Endothelial cell (in vitro differentiated cells): ENCODE measurements around the gene SORD. TPM values are rescaled to one million over a fixed set of nuclear protein-coding genes. Genes with fewer than 3 reads are reported as not detected.
A peak's percentile ranks its signal among the peaks of the same experiment; 100 is the strongest.

Source experiments
- DNase-seq: peaks from one replicate; pipeline ENCODE4 v3.0.0; 2021; ENCODE audit warnings: low spot score
- H3K27ac Mint-ChIP-seq: one replicate; pipeline ENCODE4 v1.8.0; 2021; ENCODE audit warnings: mixed read lengths, inconsistent platforms; ENCODE audit not compliant: unreplicated experiment
- H3K27me3 Mint-ChIP-seq: one replicate; pipeline ENCODE4 v1.8.0; 2021; ENCODE audit warnings: mild to moderate bottlenecking, moderate library complexity, mixed read lengths, inconsistent platforms; ENCODE audit not compliant: unreplicated experiment
- H3K36me3 Mint-ChIP-seq: one replicate; pipeline ENCODE4 v1.8.0; 2021; ENCODE audit warnings: mild to moderate bottlenecking, low read depth, mixed read lengths, inconsistent platforms; ENCODE audit not compliant: unreplicated experiment
- H3K4me1 Mint-ChIP-seq: one replicate; pipeline ENCODE4 v1.8.0; 2021; ENCODE audit warnings: mild to moderate bottlenecking, mixed read lengths, inconsistent platforms; ENCODE audit not compliant: unreplicated experiment
- H3K4me3 Mint-ChIP-seq: one replicate; pipeline ENCODE4 v1.8.0; 2021; ENCODE audit warnings: mild to moderate bottlenecking, mixed read lengths, inconsistent platforms; ENCODE audit not compliant: unreplicated experiment
- H3K9me3 Mint-ChIP-seq: one replicate; pipeline ENCODE4 v1.8.0; 2021; ENCODE audit warnings: mixed read lengths, inconsistent platforms; ENCODE audit not compliant: unreplicated experiment
- CTCF ChIP-seq: fragments of 200-600 bp; sonication (generic); IDR thresholded peaks from one replicate; pipeline ENCODE4 v1.5.0; 2021; ENCODE audit warnings: antibody characterized with exemption; ENCODE audit not compliant: unreplicated experiment
- total RNA-seq: library from RNA; stranded (reverse); fragmentation: NEBNext Ultra II Directional; extraction: Animal tissue kit (Norgen Biotek cat#: 25700); gene quantifications from one replicate; pipeline ENCODE4 v1.2.1, GENCODE V29; 2021; ENCODE audit not compliant: unreplicated experiment

SORD gene
- total RNA-seq, 1 donor from 2014 or later = 16.9 TPM

- DNase-seq = no peak
- H3K4me3 Mint-ChIP-seq = no peak overlapping the region
- TF ChIP-seq CTCF = no peak
- peaks cover 30% of the 10 kb centered on the region for H3K27me3 Mint-ChIP-seq
- H3K4me1 Mint-ChIP-seq = peaks cover 12% of the 10 kb centered on the region
- no peaks in the 10 kb centered on the region for H3K9me3 Mint-ChIP-seq
- H3K36me3 Mint-ChIP-seq = peaks cover 3% of the 10 kb centered on the region
- no peak overlapping the region for H3K27ac Mint-ChIP-seq
Measured at GRCh38 chr15:45106002-45106790, 83.2 kb downstream of the SORD start.

- no peak for TF ChIP-seq CTCF
- peaks cover 3% of the 10 kb centered on the region for H3K36me3 Mint-ChIP-seq
- H3K27me3 Mint-ChIP-seq = peaks cover 32% of the 10 kb centered on the region
- H3K4me1 Mint-ChIP-seq = peaks cover 10% of the 10 kb centered on the region
- no peak for DNase-seq
- H3K9me3 Mint-ChIP-seq = no peaks in the 10 kb centered on the region
- no peak overlapping the region for H3K27ac Mint-ChIP-seq
- H3K4me3 Mint-ChIP-seq = no peak overlapping the region
Measured at GRCh38 chr15:45107941-45108630, 85.1 kb downstream of the SORD start.

- H3K4me3 Mint-ChIP-seq = no peak overlapping the region
- peaks cover under 1% of the 10 kb centered on the region for H3K36me3 Mint-ChIP-seq
- no peak for DNase-seq
Measured at GRCh38 chr15:45110256-45110820, 87.3 kb downstream of the SORD start.

GRCh38 chr15:45111390-45112142 is 88.6 kb downstream of the SORD start:
- TF ChIP-seq CTCF = no peak
- peak overlapping the region; percentile 42 for H3K4me3 Mint-ChIP-seq
- H3K4me1 Mint-ChIP-seq = peaks cover 17% of the 10 kb centered on the region
- no peaks in the 10 kb centered on the region for H3K9me3 Mint-ChIP-seq
- no peak overlapping the region for H3K27ac Mint-ChIP-seq
- DNase-seq = no peak
- H3K27me3 Mint-ChIP-seq = peaks cover 48% of the 10 kb centered on the region
- H3K36me3 Mint-ChIP-seq = peaks cover 3% of the 10 kb centered on the region

More at GRCh38 chr15:45110256-45110820, 87.3 kb downstream of the SORD start:
- Mint-ChIP-seq H3K27me3 (peaks cover 38% of the 10 kb centered on the region), H3K27ac (no peak overlapping the region), H3K9me3 (no peaks in the 10 kb centered on the region), H3K4me1 (peaks cover 17% of the 10 kb centered on the region)
- no peak for TF ChIP-seq CTCF
